Measurements from ENCODE around the gene SETD7. TPM values are rescaled to one million over a fixed set of nuclear protein-coding genes. Genes with fewer than 3 reads are reported as not detected.

Gene SETD7
- total RNA-seq, 2 donors from 2014 or later: 74.7 to 101 TPM

GRCh38 chr4:139554893-139555704, 920 bp downstream of the SETD7 start:
- Histone ChIP-seq H3K9me3 (no peaks in the 10 kb centered on the region), H3K27ac (peak overlapping the region; percentile 97 to 98), H3K36me3 (no peaks in the 10 kb centered on the region), H3K4me3 (peak overlapping the region; percentile 94), H3K4me1 (ENCODE audit: control insufficient read depth in 1 of 2, low read depth in 2 of 2) (peaks cover 22 to 54% of the 10 kb centered on the region in 2 donors), H3K27me3 (replicated peaks; ENCODE audit: insufficient read depth) (no peaks in the 10 kb centered on the region)
- DNase-seq (ENCODE audit: low spot score) (peak; percentile 64), ATAC-seq (ENCODE audit: insufficient number of reproducible peaks, low FRiP score, low read depth) (peak; percentile 90)
- no peak for TF ChIP-seq CTCF (IDR thresholded peaks at IDR 0.05)

- Histone ChIP-seq H3K36me3 (no peaks in the 10 kb centered on the region), H3K27ac (peak overlapping the region; percentile 97 to 98), H3K4me3 (peak overlapping the region; percentile 94), H3K9me3 (no peaks in the 10 kb centered on the region), H3K4me1 (ENCODE audit: control insufficient read depth in 1 of 2, low read depth in 2 of 2) (peaks cover 22 to 55% of the 10 kb centered on the region in 2 donors), H3K27me3 (replicated peaks; ENCODE audit: insufficient read depth) (no peaks in the 10 kb centered on the region)
- no peak for ATAC-seq (ENCODE audit: insufficient number of reproducible peaks, low FRiP score, low read depth)
- TF ChIP-seq CTCF (IDR thresholded peaks at IDR 0.05): no peak
- DNase-seq (ENCODE audit: low spot score): no peak
Observed at GRCh38 chr4:139554642-139554892, 1.5 kb downstream of the SETD7 start.

- DNase-seq (ENCODE audit: low spot score) (no peak), ATAC-seq (ENCODE audit: insufficient number of reproducible peaks, low FRiP score, low read depth) (no peak)
- no peaks in the 10 kb centered on the region for H3K27me3 ChIP-seq (replicated peaks; ENCODE audit: insufficient read depth)
- peak overlapping the region; percentile 94 for H3K4me3 ChIP-seq
- TF ChIP-seq CTCF (IDR thresholded peaks at IDR 0.05): no peak
- peaks cover 22 to 49% of the 10 kb centered on the region in 2 donors for H3K4me1 ChIP-seq (ENCODE audit: control insufficient read depth in 1 of 2, low read depth in 2 of 2)
- H3K9me3 ChIP-seq: no peaks in the 10 kb centered on the region
- H3K36me3 ChIP-seq: no peaks in the 10 kb centered on the region
- peak overlapping the region; percentile 97 to 98 for H3K27ac ChIP-seq
Observed at GRCh38 chr4:139553751-139554641, 2.0 kb downstream of the SETD7 start.

- TF ChIP-seq CTCF (IDR thresholded peaks at IDR 0.05): no peak
- H3K4me3 ChIP-seq: peak overlapping the region; percentile 26
- H3K36me3 ChIP-seq: no peaks in the 10 kb centered on the region
- H3K27me3 ChIP-seq (replicated peaks; ENCODE audit: insufficient read depth): no peaks in the 10 kb centered on the region
- peaks cover 22 to 42% of the 10 kb centered on the region in 2 donors for H3K4me1 ChIP-seq (ENCODE audit: control insufficient read depth in 1 of 2, low read depth in 2 of 2)
- no peak for DNase-seq (ENCODE audit: low spot score)
- no peaks in the 10 kb centered on the region for H3K9me3 ChIP-seq
- peak overlapping the region; percentile 5 to 98 for H3K27ac ChIP-seq
- ATAC-seq (ENCODE audit: insufficient number of reproducible peaks, low FRiP score, low read depth): no peak
Observed at GRCh38 chr4:139552517-139553307, 3.3 kb downstream of the SETD7 start.

Measured in thoracic aorta (tissue), 2 donors.